Neural cell (in vitro differentiated cells): ENCODE results near the gene SDHD. TPM values are rescaled to one million over a fixed set of nuclear protein-coding genes. Genes with fewer than 3 reads are reported as not detected.

Experiments used
- H2AFZ ChIP-seq: fragments of 200-600, 300-800 bp; sonication (generic), shearing (Covaris generic); 2 replicates; pipeline ENCODE4 v1.6.0; 2014; ENCODE audit warnings: low read depth, mild to moderate bottlenecking, antibody characterized with exemption, low read length, moderate library complexity
- H3F3A ChIP-seq: fragments of 200-600 bp; shearing (Covaris generic); 2 replicates; pipeline ENCODE4 v1.6.1; 2016; ENCODE audit warnings: mild to moderate bottlenecking, moderate library complexity, mixed read lengths, antibody characterized with exemption, low read length; ENCODE audit not compliant: insufficient read depth, poor library complexity, severe bottlenecking
- H3K27ac ChIP-seq: fragments of 200-600, 300-800 bp; sonication (generic), shearing (Covaris generic); 2 replicates; pipeline ENCODE4 v1.5.1; 2014; ENCODE audit warnings: mild to moderate bottlenecking, low read length, moderate library complexity
- H3K27me3 ChIP-seq: fragments of 300-800, 200-600 bp; sonication (generic), shearing (Covaris generic); 2 replicates; pipeline ENCODE4 v1.6.0; 2014; ENCODE audit warnings: mild to moderate bottlenecking, low read depth, low read length, moderate library complexity; ENCODE audit not compliant: insufficient read depth
- H3K36me3 ChIP-seq: fragments of 300-800, 200-600 bp; sonication (generic), shearing (Covaris generic); 2 replicates; pipeline ENCODE4 v1.5.1; 2014; ENCODE audit warnings: mild to moderate bottlenecking, antibody characterized with exemption, low read length, moderate library complexity; ENCODE audit not compliant: insufficient read depth
- H3K4me2 ChIP-seq: fragments of 300-800, 200-600 bp; sonication (generic), shearing (Covaris generic); 2 replicates; pipeline ENCODE4 v1.6.0; 2014; ENCODE audit warnings: mild to moderate bottlenecking, low read length
- H3K4me3 ChIP-seq: fragments of 300-800, 200-600 bp; sonication (generic), shearing (Covaris generic); 2 replicates; pipeline ENCODE4 v1.5.1; 2014; ENCODE audit warnings: mild to moderate bottlenecking, low read length, moderate library complexity
- H3K79me2 ChIP-seq: fragments of 200-600 bp; shearing (Covaris generic); replicated peaks from 2 replicates; pipeline ENCODE4 v1.6.0; 2014; ENCODE audit warnings: mild to moderate bottlenecking, low read length, moderate library complexity; ENCODE audit not compliant: insufficient read depth
- H3K9ac ChIP-seq: fragments of 300-800, 200-600 bp; sonication (generic), shearing (Covaris generic); 2 replicates; pipeline ENCODE4 v1.6.1; 2016; ENCODE audit warnings: mild to moderate bottlenecking, low read length, mixed read lengths
- H3K9me2 ChIP-seq: fragments of 200-600 bp; shearing (Covaris generic); 2 replicates; pipeline ENCODE4 v1.6.1; 2016; ENCODE audit warnings: mild to moderate bottlenecking, low read length, mixed read lengths; ENCODE audit not compliant: insufficient read depth
- H3K9me3 ChIP-seq: fragments of 200-600, 300-800 bp; sonication (generic), shearing (Covaris generic); 2 replicates; pipeline ENCODE4 v1.6.1; 2016; ENCODE audit warnings: mild to moderate bottlenecking, mixed run types, low read length, moderate library complexity, mixed read lengths
- H4K20me1 ChIP-seq: fragments of 200-600 bp; shearing (Covaris generic); 2 replicates; pipeline ENCODE4 v1.6.1; 2016; ENCODE audit warnings: mild to moderate bottlenecking, mixed run types; ENCODE audit not compliant: insufficient read depth
- EP300 ChIP-seq: fragments of 450-650 bp; conservative IDR thresholded peaks from 2 replicates; pipeline ENCODE4 v1.6.1; 2014; ENCODE audit warnings: antibody characterized with exemption, mild to moderate bottlenecking, moderate library complexity; ENCODE audit not compliant: poor library complexity, severe bottlenecking
- EZH2 ChIP-seq: fragments of 200-600, 300-800 bp; shearing (Covaris generic), sonication (generic); IDR thresholded peaks from 2 replicates; pipeline ENCODE4 v1.6.1; 2014; ENCODE audit warnings: antibody characterized with exemption, low read length, borderline replicate concordance, mild to moderate bottlenecking; ENCODE audit not compliant: insufficient read depth, poor library complexity, severe bottlenecking
- MXI1 ChIP-seq: fragments of 450-650 bp; conservative IDR thresholded peaks from 2 replicates; pipeline ENCODE4 v1.6.1; 2014; ENCODE audit warnings: antibody characterized with exemption, mild to moderate bottlenecking; ENCODE audit not compliant: poor library complexity, severe bottlenecking
- POLR2AphosphoS5 ChIP-seq: IDR thresholded peaks from 2 replicates; pipeline ENCODE4 v1.6.1; 2012
- RAD21 ChIP-seq: fragments of 450-650 bp; conservative IDR thresholded peaks from 2 replicates; pipeline ENCODE4 v1.6.1; 2014; ENCODE audit warnings: antibody characterized with exemption, mild to moderate bottlenecking, moderate library complexity
- SMC3 ChIP-seq: fragments of 450-650 bp; conservative IDR thresholded peaks from 2 replicates; pipeline ENCODE4 v1.6.1; 2014; ENCODE audit warnings: antibody characterized with exemption, mild to moderate bottlenecking, moderate library complexity; ENCODE audit not compliant: poor library complexity
- TAF1 ChIP-seq: IDR thresholded peaks from 2 replicates; pipeline ENCODE4 v1.6.1; 2012; ENCODE audit warnings: low read depth
- polyA plus RNA-seq: library from polyadenylated mRNA; depleted of rRNA; stranded (reverse); fragments of >200 nt; gene quantifications from 2 replicates; pipeline ENCODE4 v1.2.3, GENCODE V29; 2014
- TF ChIP-seq, protein P1 (sequence below): IDR thresholded peaks from 2 replicates; pipeline ENCODE4 v1.6.1; 2012; ENCODE audit warnings: borderline replicate concordance
- TF ChIP-seq, protein P2 (sequence below): fragments of 450-650 bp; IDR thresholded peaks from 2 replicates; pipeline ENCODE4 v1.5.1; 2014; ENCODE audit warnings: antibody characterized with exemption, mild to moderate bottlenecking, moderate library complexity; ENCODE audit not compliant: poor library complexity, severe bottlenecking

SDHD gene
- polyA plus RNA-seq, 1 donor from 2014 or later, result 34.7 TPM

DNA sequence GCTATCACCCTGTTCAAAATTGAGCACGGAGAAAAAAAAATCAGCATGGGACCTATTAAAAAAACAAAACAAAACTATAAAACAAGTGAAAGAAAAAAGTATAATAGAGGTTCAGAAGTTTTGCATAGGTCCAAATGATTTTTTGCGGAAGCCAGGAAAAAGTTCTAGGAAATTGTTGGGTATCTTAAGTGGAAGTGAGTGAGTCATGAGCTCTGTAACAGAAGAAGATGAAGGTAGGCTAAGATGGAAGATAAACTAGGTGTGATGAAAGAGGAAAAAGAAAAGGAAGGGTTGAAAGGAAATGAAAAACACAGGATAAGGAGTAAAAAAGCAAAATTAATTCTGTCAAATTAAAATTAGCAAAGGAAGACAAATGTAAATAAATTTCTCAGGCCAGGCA, 27.8 kb downstream of the SDHD start:
- H3K9me3 ChIP-seq, result no peaks in the 10 kb centered on the region
- no peaks in the 10 kb centered on the region for H3K36me3 ChIP-seq
- no peaks in the 10 kb centered on the region for H3F3A ChIP-seq
- no peak overlapping the region for H3K4me3 ChIP-seq
- no peaks in the 10 kb centered on the region for H3K79me2 ChIP-seq
- H3K9me2 ChIP-seq, result no peaks in the 10 kb centered on the region
- no peaks in the 10 kb centered on the region for H4K20me1 ChIP-seq
- no peaks in the 10 kb centered on the region for H3K27me3 ChIP-seq
- no peak overlapping the region for H2AFZ ChIP-seq
- no peak for TF ChIP-seq POLR2AphosphoS5
- no peak for TF ChIP-seq RAD21
- no peak for TF ChIP-seq SMC3
- no peak for TF ChIP-seq EP300
- TF ChIP-seq MXI1, result no peak
- no peak for TF ChIP-seq EZH2
- TF ChIP-seq, protein P1, sequence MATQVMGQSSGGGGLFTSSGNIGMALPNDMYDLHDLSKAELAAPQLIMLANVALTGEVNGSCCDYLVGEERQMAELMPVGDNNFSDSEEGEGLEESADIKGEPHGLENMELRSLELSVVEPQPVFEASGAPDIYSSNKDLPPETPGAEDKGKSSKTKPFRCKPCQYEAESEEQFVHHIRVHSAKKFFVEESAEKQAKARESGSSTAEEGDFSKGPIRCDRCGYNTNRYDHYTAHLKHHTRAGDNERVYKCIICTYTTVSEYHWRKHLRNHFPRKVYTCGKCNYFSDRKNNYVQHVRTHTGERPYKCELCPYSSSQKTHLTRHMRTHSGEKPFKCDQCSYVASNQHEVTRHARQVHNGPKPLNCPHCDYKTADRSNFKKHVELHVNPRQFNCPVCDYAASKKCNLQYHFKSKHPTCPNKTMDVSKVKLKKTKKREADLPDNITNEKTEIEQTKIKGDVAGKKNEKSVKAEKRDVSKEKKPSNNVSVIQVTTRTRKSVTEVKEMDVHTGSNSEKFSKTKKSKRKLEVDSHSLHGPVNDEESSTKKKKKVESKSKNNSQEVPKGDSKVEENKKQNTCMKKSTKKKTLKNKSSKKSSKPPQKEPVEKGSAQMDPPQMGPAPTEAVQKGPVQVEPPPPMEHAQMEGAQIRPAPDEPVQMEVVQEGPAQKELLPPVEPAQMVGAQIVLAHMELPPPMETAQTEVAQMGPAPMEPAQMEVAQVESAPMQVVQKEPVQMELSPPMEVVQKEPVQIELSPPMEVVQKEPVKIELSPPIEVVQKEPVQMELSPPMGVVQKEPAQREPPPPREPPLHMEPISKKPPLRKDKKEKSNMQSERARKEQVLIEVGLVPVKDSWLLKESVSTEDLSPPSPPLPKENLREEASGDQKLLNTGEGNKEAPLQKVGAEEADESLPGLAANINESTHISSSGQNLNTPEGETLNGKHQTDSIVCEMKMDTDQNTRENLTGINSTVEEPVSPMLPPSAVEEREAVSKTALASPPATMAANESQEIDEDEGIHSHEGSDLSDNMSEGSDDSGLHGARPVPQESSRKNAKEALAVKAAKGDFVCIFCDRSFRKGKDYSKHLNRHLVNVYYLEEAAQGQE, result no peak
- TF ChIP-seq, protein P2, sequence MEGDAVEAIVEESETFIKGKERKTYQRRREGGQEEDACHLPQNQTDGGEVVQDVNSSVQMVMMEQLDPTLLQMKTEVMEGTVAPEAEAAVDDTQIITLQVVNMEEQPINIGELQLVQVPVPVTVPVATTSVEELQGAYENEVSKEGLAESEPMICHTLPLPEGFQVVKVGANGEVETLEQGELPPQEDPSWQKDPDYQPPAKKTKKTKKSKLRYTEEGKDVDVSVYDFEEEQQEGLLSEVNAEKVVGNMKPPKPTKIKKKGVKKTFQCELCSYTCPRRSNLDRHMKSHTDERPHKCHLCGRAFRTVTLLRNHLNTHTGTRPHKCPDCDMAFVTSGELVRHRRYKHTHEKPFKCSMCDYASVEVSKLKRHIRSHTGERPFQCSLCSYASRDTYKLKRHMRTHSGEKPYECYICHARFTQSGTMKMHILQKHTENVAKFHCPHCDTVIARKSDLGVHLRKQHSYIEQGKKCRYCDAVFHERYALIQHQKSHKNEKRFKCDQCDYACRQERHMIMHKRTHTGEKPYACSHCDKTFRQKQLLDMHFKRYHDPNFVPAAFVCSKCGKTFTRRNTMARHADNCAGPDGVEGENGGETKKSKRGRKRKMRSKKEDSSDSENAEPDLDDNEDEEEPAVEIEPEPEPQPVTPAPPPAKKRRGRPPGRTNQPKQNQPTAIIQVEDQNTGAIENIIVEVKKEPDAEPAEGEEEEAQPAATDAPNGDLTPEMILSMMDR, result no peak
- no peak for TF ChIP-seq TAF1
- no peak overlapping the region for H3K27ac ChIP-seq
- H3K4me2 ChIP-seq, result no peak overlapping the region
- no peak overlapping the region for H3K9ac ChIP-seq

DNA sequence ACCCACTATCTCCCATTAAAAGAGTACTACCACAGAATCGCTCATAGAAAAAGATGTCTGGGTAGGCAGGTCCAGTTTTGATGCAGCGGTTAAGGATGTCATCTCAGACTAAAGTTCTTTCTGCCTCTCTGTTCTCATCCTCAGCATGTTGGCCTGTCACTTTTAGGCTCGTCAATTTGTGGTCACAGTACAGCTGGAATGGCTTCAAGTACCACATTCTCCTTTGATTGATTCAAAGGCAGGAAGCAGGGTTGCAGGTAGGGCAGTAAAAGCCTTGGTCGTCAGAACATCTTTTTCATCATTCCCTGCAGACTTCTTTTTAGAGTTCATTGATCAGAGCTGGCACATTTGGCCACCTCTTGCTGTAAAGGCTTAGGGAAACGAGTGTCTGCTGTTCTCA, 28.7 kb downstream of the SDHD start:
- Histone ChIP-seq H3K27ac (no peak overlapping the region), H3K79me2 (no peaks in the 10 kb centered on the region), H4K20me1 (no peaks in the 10 kb centered on the region), H3K36me3 (no peaks in the 10 kb centered on the region), H2AFZ (no peak overlapping the region), H3K27me3 (no peaks in the 10 kb centered on the region), H3K4me2 (no peak overlapping the region), H3K4me3 (no peak overlapping the region), H3K9me2 (no peaks in the 10 kb centered on the region), H3F3A (no peaks in the 10 kb centered on the region), H3K9ac (no peak overlapping the region), H3K9me3 (no peaks in the 10 kb centered on the region)
- TF ChIP-seq, protein P1, result no peak
- TF ChIP-seq EP300, result no peak
- TF ChIP-seq, protein P2, result no peak
